HG03354 (cell line): Measurements from ENCODE around the gene PRKAG2.
"Not testable (repeated sequence)": the region's sequence is repeated elsewhere in the genome, so short reads cannot be mapped to it uniquely, and the experiment has no call there.

Experiments
- ATAC-seq: cut with Tn5 transposase; IDR thresholded peaks from one replicate; pipeline ENCODE4 v1.9.1; 2021; ENCODE audit warnings: mild to moderate bottlenecking; ENCODE audit not compliant: unreplicated experiment, poor library complexity, severe bottlenecking

Gene PRKAG2

GRCh38 chr7:151595702-151596350 is 281.1 kb downstream of the PRKAG2 start:
- ATAC-seq = no peak

- ATAC-seq = no peak
Observed at GRCh38 chr7:151592868-151593486, 283.9 kb downstream of the PRKAG2 start.

DNA sequence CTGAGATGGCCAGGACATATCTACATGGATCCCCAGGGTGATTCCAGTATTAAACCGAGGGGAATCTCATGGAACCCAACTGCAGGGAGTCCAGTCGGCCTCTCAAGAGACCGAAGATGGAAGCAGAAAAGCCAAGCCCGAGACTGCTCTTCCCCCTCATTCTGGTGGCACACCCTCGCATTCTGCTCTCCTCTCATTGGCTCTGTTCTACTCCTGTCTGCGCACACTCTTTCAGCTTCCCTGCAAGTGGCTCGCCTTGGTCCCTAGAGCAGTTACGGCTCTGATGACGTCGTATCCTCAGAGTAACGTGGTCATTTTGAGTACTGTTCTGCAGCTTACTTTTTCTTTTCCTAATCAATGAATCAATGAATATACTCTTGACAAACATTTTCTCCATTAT is 284.6 kb downstream of the PRKAG2 start:
- ATAC-seq = no peak

DNA sequence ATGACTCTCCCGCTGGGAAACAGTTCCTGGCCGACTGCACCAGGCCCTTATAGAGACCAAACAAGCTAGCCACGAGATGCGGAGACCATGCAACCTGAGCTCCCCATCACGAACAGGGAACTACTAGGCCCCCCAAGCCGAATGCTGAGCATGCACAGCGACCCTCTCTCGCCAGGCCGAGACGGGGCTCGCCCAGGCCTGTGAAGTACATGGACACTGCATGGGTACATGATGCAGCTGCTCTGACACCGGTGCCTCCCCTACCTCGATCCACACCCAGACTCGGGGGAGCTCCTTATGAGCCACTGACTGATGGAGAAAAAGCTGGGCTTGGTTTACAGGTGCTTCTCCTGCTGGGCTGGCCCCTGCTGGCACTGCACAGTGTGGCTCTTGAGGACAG is 285.0 kb downstream of the PRKAG2 start:
- no peak for ATAC-seq

DNA sequence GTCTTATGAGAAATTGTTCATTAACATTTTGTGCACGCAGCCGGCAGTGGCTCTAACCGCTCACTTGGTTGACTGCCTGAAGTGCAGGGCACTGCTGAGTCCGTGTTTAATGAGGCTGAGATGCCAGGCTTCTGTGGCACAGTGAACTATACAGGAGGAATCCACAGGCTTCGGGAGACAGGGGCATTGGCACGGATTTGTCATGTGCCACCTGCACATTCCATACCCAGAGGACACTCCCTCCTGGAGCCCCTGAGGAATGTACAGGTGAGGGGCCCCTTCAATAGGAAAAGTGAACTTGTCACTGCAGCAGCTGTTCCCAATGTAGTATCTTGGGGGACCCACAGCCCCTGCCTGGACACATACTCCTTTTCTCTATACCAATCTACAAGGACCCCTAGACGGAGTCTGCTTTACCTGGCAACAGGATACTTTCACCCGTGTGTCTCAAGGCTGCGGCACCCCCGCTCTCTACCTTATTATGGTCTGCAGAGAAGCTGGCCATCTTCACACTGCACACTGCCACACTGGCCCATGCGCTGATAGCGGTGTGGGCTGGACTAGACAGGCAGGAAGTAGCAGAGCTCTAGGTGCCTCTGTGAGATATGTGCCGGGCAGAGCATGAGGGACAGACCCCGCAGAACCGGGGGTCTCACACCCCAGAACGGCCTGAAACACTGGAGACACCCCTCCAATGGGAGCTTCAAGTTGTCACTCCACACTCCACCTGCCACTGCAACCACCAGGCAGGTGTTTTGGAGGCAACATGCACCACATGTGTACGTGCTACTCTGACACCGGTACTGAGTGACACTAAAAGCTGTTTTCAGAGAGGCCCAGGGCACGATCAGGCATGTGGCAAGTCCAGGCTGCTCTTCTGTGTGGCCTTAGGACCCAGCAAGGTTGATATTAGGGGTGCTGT is 285.8 kb downstream of the PRKAG2 start:
- ATAC-seq = no peak

DNA sequence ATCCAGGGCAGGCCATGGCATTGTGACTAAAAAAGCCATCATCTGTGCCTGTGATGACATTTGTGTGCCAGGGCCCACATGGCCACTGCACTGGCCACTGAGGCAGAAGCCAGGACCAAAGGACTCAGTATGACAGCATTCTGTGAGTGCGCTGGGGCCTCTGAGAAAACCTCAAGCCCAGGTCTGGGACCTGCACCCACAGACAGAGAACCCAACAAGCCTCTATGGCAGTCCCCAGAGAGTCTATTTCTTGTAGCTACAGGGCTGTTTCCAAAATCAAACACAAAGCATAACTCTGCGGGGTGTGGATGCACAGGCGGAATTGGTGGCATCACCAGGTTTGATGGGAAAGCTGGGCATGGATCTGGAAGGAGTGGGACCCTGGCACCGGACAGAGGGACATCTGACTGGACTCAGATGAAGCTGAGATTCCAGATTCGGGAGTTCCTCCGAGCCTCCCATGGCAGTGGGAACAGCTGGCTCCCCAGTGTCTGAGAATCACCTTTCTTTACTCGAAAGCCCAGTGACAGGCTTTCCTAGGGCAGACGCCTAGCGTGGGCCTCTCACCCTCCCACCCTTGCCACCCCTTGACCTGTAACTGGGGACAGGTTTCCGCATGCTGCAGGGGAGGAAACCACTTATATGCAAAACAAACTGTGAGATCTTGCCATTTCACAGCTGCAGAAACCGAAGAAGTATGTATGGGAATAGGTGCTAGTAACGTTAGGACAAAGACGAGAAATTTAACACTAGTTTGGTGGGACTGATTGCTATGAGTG is 286.7 kb downstream of the PRKAG2 start:
- no peak for ATAC-seq

DNA sequence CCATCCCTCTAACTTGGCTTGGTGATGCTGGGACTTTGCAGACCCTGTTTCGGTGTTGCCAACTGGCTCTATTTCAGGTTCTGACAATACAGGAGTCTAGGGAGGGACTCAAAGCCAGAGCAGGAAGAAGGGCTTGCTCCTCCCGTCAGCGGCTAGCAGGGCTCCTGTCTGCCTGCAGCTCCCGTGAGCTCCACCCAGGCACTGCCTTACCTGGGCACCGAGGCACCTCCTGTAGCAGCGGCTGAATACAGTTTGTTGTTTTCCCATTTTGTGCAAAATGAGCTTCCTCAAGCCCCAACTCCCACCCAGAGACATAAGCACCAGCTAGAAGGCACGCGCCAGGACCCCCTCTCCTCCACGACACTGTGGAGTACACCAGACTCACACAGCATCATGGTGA is 287.9 kb downstream of the PRKAG2 start:
- no peak for ATAC-seq

DNA sequence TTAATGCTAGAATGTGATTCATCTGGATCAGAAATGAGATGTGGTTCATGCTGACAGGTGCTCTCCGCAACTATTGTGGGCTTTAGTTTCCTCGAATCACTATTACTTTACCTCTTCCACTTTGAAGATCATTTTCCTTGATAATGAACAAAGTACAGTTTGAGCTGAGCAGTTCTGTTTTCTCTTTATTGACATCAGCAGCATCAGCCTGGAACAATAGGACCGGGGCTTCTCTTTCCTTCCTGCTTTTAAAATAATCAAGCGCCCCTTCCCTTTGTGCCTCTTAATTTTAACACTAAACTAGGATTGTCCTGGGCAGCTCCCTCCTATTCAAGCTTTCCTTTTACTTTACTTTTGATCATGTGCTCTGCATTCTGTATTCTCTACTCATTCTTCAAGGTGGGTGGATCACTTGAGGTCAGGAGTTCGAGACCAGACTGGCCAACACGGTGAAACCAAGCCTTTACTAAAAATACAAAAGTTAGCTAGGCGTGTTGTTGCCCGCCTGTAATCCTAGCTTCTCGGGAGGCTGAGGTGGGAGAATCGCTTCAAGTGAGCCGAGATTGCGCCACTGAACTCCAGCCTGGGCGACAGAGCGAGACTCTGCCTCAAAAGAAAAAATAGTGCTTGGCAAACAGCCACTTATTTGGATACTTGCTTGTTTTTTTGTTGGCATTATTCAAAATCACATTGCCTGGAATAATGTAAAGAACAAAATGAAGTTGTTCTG is 290.2 kb downstream of the PRKAG2 start:
- ATAC-seq = no peak

DNA sequence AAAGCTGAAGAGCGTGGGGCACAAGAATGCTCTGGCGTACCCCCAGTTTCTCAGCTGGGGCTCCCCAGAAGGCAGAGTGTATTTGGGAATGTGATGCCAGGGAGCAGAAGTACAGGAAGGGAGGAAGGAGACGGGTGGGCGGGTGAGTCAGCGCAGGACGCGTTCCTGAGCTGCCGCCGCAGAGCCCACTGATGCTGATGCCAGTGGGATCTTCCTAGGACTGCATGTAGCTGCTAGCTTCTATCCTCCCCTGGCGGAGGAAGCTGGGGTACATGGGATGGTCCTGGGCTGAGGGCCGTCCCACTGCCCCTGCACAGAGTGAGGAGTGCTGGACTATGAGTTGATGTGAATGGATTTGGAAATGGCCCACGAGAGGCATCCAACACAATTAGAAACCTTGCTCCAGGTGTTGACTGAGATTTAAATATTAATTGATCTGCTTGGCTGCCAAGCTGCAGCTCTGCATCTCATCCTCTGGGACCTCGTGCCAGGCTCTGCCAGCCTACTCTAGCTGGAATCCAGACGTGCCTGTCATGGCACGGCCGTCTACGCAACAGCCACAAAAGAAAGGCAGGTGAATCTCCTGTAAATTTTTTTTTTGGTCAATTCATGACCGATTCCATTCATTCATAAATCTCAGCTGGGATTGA is 291.0 kb downstream of the PRKAG2 start:
- ATAC-seq = no peak

- ATAC-seq = no peak
Observed at GRCh38 chr7:151581741-151582140, 295.2 kb downstream of the PRKAG2 start.

- ATAC-seq = no peak
Observed at GRCh38 chr7:151579644-151580043, 297.3 kb downstream of the PRKAG2 start.

DNA sequence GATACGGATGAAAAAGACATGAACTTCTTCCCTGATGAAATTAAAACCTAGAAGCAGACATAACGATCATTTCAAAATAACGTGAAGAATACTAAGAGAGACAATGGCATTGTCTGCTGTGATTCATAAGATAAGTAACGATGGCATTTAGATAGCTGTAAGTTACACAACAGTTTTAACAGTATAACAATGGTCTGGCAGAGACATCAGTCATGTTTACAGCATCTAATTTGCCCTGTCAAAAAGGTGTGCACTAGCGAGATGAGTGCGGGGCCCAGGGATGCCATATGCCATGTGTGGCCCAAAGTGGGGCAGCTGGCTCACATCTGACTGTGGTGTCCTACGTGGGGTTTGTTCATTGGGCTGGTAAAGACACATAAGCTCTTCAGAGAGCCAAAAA is 301.5 kb downstream of the PRKAG2 start:
- ATAC-seq = no peak

DNA sequence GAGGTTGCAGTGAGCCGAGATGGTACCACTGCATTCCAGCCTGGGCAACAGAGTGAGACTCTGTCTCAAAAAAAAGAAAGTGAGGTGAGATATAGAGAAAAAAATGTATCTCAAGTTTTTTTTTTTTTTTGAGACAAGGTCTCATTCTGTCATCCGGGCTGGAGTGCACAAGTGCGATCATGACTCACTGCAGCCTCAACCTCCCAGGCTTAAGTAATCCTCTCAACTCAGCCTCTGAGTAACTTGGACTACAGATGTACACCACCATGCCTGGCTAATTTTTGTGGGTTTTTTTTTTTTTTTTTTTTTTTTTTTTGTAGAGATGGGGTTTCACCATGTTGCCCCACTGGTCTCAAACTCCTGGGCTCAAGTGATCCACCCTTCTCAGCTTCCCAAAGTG is 303.9 kb downstream of the PRKAG2 start:
- not testable (repeated sequence) for ATAC-seq

DNA sequence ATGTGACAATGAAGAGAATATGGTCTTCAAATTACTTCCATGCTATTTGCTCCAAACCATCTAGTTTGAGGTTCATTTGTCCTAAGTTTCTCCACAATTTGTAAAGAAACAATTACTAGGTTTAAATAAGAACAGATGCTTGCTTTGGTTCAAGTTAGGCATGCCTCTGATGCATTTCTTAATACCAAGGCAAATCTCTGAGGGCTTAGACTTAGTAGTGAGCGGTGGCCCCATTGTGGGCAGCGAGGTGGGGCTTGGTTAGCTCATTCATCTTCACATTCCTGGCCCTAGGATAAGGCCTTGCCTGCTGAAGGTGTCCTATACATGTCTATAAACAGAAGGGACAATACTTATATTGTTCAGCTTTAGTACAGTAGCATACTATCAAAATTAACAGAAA is 304.8 kb downstream of the PRKAG2 start:
- no peak for ATAC-seq

- no peak for ATAC-seq
Observed at GRCh38 chr7:151571471-151571870, 305.4 kb downstream of the PRKAG2 start.

DNA sequence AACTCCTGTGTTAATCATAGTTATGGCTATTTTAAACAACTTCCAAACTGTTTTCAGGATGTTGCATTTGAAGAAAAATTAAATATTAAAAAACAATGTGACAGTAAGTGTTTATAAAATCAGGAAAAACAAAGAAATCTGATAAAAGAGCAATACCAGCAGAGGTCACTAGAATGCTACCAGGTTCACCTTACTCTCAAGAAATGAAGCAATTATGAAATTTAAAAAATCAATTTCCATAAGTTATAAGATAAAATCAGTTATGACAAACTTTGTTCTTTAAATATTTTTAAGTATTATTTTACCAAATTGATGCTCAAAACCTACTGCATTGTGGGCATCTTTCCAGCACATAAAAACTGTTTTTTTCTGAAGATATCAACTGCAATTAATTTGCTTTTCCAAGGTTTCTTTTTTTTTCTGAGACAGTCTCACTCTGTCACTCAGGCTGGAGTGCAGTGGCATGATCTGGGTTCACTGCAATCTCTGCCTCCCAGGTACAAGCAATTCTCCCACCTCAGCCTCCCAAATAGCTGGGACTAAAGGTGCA is 306.5 kb downstream of the PRKAG2 start:
- no peak for ATAC-seq

- no peak for ATAC-seq
Observed at GRCh38 chr7:151568956-151569940, 307.7 kb downstream of the PRKAG2 start.
